A549 (cell line): ENCODE results near the gene ITGA5. TPM values are rescaled to one million over a fixed set of nuclear protein-coding genes. Genes with fewer than 3 reads are reported as not detected.

Source experiments
- ATAC-seq, 2 experiments: fragments of 200-7000 bp in 1 of 2; fragments of >200 bp in 1 of 2; cut with Nextera tagmentation in 1 of 2; cut with Tn5 transposase in 1 of 2; 3 replicates each; pipeline versions ENCODE4 v1.8.0 to v1.9.1; 2018 to 2020; ENCODE audit warnings: mild to moderate bottlenecking in 1 of 2, moderate library complexity in 1 of 2
- CTCF ChIA-PET: fragments of 300-600 bp; sonication (Branson Sonifier 250); formaldehyde crosslinking; extraction: SDS; loops from one replicate; lab custom pipeline; 2021; ENCODE audit warnings: antibody characterized with exemption, inconsistent platforms; lab: Yijun Ruan, JAX
- POLR2A ChIA-PET: fragments of 350-600 bp; formaldehyde crosslinking; extraction: SDS; loops from one replicate; lab custom pipeline; 2021; ENCODE audit warnings: antibody characterized with exemption, inconsistent platforms; lab: Yijun Ruan, JAX
- DNase-seq, 2 experiments: peaks; one replicate each; pipeline versions ENCODE4 v3.0.0 to v3.0.0-alpha.2; 2011 to 2016; ENCODE audit warnings: low read depth in 1 of 2, low spot score in 1 of 2
- FAIRE-seq: peaks from 2 replicates; lab custom pipeline; 2011; peaks lifted over from hg19 to GRCh38; lab: Jason Lieb, UNC
- H3K27ac ChIP-seq, 2 experiments: fragments of >200 bp; sonication (Bioruptor Twin); formaldehyde crosslinking; 3 replicates each; pipeline ENCODE4 v1.5.1; 2016 to 2017
- H3K4me1 ChIP-seq: fragments of >200 bp; sonication (Bioruptor Twin); formaldehyde crosslinking; 3 replicates; pipeline ENCODE4 v1.6.1; 2016
- H3K4me2 ChIP-seq: fragments of >200 bp; sonication (Bioruptor Twin); formaldehyde crosslinking; 3 replicates; pipeline ENCODE4 v1.6.1; 2016
- H3K4me3 ChIP-seq: fragments of >200 bp; sonication (Bioruptor Twin); formaldehyde crosslinking; 3 replicates; pipeline ENCODE4 v1.5.1; 2016
- H3K9me3 ChIP-seq: fragments of >200 bp; sonication (Bioruptor Twin); formaldehyde crosslinking; 3 replicates; pipeline ENCODE4 v1.6.1; 2016
- CBX2 ChIP-seq: fragments of 200-600 bp; sonication (generic); IDR thresholded peaks from 2 replicates; pipeline ENCODE4 v1.6.1; 2016; ENCODE audit warnings: low read depth, mild to moderate bottlenecking, borderline replicate concordance
- CEBPB ChIP-seq, 2 experiments: fragments of >200 bp in 1 of 2; sonication (Bioruptor Twin) in 1 of 2; formaldehyde crosslinking in 1 of 2; IDR thresholded peaks; 2 replicates each; pipeline ENCODE4 v1.6.1; 2012 to 2016
- CHD4 ChIP-seq: fragments of 200-600 bp; sonication (generic); IDR thresholded peaks from 2 replicates; pipeline ENCODE4 v1.6.1; 2016; ENCODE audit warnings: antibody characterized with exemption, mild to moderate bottlenecking, borderline replicate concordance
- CTCF ChIP-seq: fragments of >200 bp; sonication (Bioruptor Twin); formaldehyde crosslinking; IDR thresholded peaks from 3 replicates; pipeline ENCODE4 v1.5.1; 2016
- FOSL2 ChIP-seq, 2 experiments: fragments of 450-650 bp in 1 of 2; fragments of >200 bp in 1 of 2; sonication (Bioruptor Twin) in 1 of 2; formaldehyde crosslinking; IDR thresholded peaks; 2 replicates each; pipeline versions ENCODE4 v1.5.0 to v1.6.1; 2016 to 2020; ENCODE audit warnings: mild to moderate bottlenecking in 1 of 2, moderate library complexity in 1 of 2
- GATA3 ChIP-seq: IDR thresholded peaks from 2 replicates; pipeline ENCODE4 v1.6.1; 2012; ENCODE audit warnings: borderline replicate concordance
- HDAC2 ChIP-seq: fragments of 200-600 bp; sonication (generic); IDR thresholded peaks from 2 replicates; pipeline ENCODE4 v1.6.1; 2016
- HOXB5 ChIP-seq: fragments of 250-450 bp; sonication (Bioruptor Pico); IDR thresholded peaks from 2 replicates; pipeline ENCODE4 v1.5.0; 2020; ENCODE audit warnings: mild to moderate bottlenecking, moderate library complexity
- MAX ChIP-seq: IDR thresholded peaks from 2 replicates; pipeline ENCODE4 v1.6.1; 2012
- MYC ChIP-seq: IDR thresholded peaks from 2 replicates; pipeline ENCODE4 v1.6.1; 2012; ENCODE audit warnings: mild to moderate bottlenecking, inconsistent platforms, low read length, improper control_type of control experiment, borderline replicate concordance
- NFE2L2 ChIP-seq: fragments of 150-350 bp; conservative IDR thresholded peaks from 2 replicates; pipeline ENCODE4 v1.6.1; 2014; ENCODE audit warnings: low read length
- POLR2A ChIP-seq: IDR thresholded peaks from 2 replicates; pipeline ENCODE4 v1.6.1; 2012; ENCODE audit warnings: mild to moderate bottlenecking, low read length
- POLR2AphosphoS2 ChIP-seq: conservative IDR thresholded peaks from 2 replicates; pipeline ENCODE4 v1.6.1; 2012; ENCODE audit warnings: low read length, improper control_type of control experiment, inconsistent platforms
- RARB ChIP-seq: fragments of 250-450 bp; sonication (Bioruptor Pico); IDR thresholded peaks from 2 replicates; pipeline ENCODE4 v1.8.0; 2021; ENCODE audit warnings: mild to moderate bottlenecking, moderate library complexity
- RCOR1 ChIP-seq: fragments of 150-350 bp; IDR thresholded peaks from 2 replicates; pipeline ENCODE4 v1.6.1; 2014; ENCODE audit warnings: antibody characterized with exemption, low read length, low read depth
- REST ChIP-seq: fragments of 200-600 bp; sonication (generic); IDR thresholded peaks from 2 replicates; pipeline ENCODE4 v1.6.1; 2016; ENCODE audit warnings: antibody characterized with exemption, mild to moderate bottlenecking, moderate library complexity
- RFX5 ChIP-seq: fragments of 450-650 bp; IDR thresholded peaks from 2 replicates; pipeline ENCODE4 v1.7.1; 2014; ENCODE audit warnings: antibody characterized with exemption, mild to moderate bottlenecking, moderate library complexity
- RNF2 ChIP-seq: fragments of 200-600 bp; sonication (generic); IDR thresholded peaks from 2 replicates; pipeline ENCODE4 v1.6.1; 2016; ENCODE audit warnings: low read depth, mild to moderate bottlenecking, antibody characterized with exemption, moderate library complexity, borderline replicate concordance
- TFCP2L1 ChIP-seq: fragments of 250-450 bp; sonication (Bioruptor Pico); IDR thresholded peaks from 2 replicates; pipeline ENCODE4 v1.5.0; 2021; ENCODE audit warnings: mild to moderate bottlenecking
- ZC3H11A ChIP-seq: fragments of 450-650 bp; IDR thresholded peaks from 2 replicates; pipeline ENCODE4 v1.6.1; 2014; ENCODE audit warnings: antibody characterized with exemption, mild to moderate bottlenecking
- WGBS: methylation state at CpG from one replicate; pipeline ENCODE4 v1.1.6; 2017; ENCODE audit errors: missing lambda C conversion rate; 5-methylcytosine and 5-hydroxymethylcytosine counted together
- polyA plus RNA-seq, 4 experiments: library from polyadenylated mRNA; depleted of rRNA in 3 of 4; stranded (reverse); fragments of >200 nt; fragmentation: RNase III in 1 of 4; extraction: RNeasy Plus Mini Kit Qiagen cat#74134 plus additional on column Dnase treatment in 1 of 4; gene quantifications; 2 replicates in 3 of 4; 3 replicates in 1 of 4; pipeline ENCODE4 v1.2.3, GENCODE V29; 2011 to 2017
- TF ChIP-seq, protein P1 (sequence below): fragments of 250-450 bp; sonication (Bioruptor Pico); IDR thresholded peaks from 2 replicates; pipeline ENCODE4 v1.5.0; 2020; ENCODE audit warnings: low read depth, mild to moderate bottlenecking, moderate library complexity
- TF ChIP-seq, protein P2 (sequence below): fragments of 150-350 bp; IDR thresholded peaks from 2 replicates; pipeline ENCODE4 v1.6.1; 2014; ENCODE audit warnings: low read depth, mild to moderate bottlenecking, low read length
- TF ChIP-seq, protein P3 (sequence below): fragments of 450-650 bp; IDR thresholded peaks from 2 replicates; pipeline ENCODE4 v1.6.1; 2014; ENCODE audit warnings: antibody characterized with exemption

The ITGA5 gene
- polyA plus RNA-seq, 2 of the 4 experiments (the other 2 are of a cell fraction): 27.2 to 31.7 TPM

DNA sequence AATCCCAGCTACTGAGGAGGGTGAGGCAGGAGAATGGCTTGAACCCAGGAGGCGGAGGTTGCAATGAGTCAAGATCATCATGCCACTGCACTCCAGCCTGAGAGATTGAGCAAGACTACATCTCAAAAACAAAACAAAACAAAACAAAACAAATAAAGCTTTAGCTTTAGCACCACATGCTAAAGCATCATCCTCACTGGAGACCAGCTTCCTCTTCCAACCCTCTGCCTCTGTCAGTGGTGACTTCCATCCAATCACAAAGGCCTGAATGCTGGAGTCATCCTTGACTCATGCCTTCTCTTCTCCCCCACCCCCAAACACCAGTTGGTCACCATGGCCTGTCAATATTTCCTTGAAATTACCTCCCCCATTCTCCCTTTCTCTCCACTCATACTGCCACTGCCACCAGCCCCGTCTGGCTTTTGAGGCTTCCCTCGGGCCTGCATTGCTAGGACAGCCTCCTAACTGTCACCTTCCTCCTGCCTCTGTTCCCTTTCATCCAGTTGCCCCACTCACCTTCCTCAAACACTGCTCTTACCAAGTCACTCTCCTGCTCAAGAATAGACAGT, 35.9 kb downstream of the ITGA5 start (continued):
- TF ChIP-seq REST (no peak), RNF2 (no peak), FOSL2 (IDR thresholded peaks at IDR 0.05) (no peak), FOSL2 (CRISPR knock-in tag; IDR thresholded peaks at IDR 0.05) (peak; percentile 65), HDAC2 (no peak), NFE2L2 (no peak), HOXB5 (no peak), MAX (peak; percentile 32; the same call in 1 of the 2 replicates), RCOR1 (no peak), TFCP2L1 (CRISPR knock-in tag) (no peak), CEBPB (IDR thresholded peaks at IDR 0.05) (0 out of 4 replicates have a peak, but pooled peaks of 1 of the 2 experiments have one; percentile 38), POLR2A (no peak)
- TF ChIP-seq, protein P1, sequence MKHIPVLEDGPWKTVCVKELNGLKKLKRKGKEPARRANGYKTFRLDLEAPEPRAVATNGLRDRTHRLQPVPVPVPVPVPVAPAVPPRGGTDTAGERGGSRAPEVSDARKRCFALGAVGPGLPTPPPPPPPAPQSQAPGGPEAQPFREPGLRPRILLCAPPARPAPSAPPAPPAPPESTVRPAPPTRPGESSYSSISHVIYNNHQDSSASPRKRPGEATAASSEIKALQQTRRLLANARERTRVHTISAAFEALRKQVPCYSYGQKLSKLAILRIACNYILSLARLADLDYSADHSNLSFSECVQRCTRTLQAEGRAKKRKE (CRISPR knock-in tag): no peak

GRCh38 chr12:54381136-54381535, 37.9 kb downstream of the ITGA5 start:
- Histone ChIP-seq H3K4me2 (no peak overlapping the region), H3K4me1 (peaks cover 38% of the 10 kb centered on the region), H3K9me3 (no peaks in the 10 kb centered on the region), H3K27ac (no peak overlapping the region), H3K4me3 (no peak overlapping the region)
- DNase-seq (no peak), ATAC-seq (no peak), FAIRE-seq (no peak)
- TF ChIP-seq CHD4 (0 out of 2 replicates have a peak, but pooled peaks have one; percentile 28), HDAC2 (0 out of 2 replicates have a peak, but pooled peaks have one; percentile 38), MYC (no peak)
- TF ChIP-seq, protein P2, sequence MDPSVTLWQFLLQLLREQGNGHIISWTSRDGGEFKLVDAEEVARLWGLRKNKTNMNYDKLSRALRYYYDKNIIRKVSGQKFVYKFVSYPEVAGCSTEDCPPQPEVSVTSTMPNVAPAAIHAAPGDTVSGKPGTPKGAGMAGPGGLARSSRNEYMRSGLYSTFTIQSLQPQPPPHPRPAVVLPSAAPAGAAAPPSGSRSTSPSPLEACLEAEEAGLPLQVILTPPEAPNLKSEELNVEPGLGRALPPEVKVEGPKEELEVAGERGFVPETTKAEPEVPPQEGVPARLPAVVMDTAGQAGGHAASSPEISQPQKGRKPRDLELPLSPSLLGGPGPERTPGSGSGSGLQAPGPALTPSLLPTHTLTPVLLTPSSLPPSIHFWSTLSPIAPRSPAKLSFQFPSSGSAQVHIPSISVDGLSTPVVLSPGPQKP: no peak
- WGBS: 84% methylated on average over 4 of the region's 4 CpGs
- ChIA-PET CTCF (interaction anchor here (0.7 to 11.5 kb wide), 20 partner anchors 9 to 392 kb away, joined by 3 to 224 read pairs (median 14); partner anchors contain the start of gene GPR84), POLR2A (interaction anchor here (0.9 to 1.0 kb wide), 2 partner anchors 11 to 58 kb away, joined by 3 read pairs; no protein-coding TSS in a partner anchor)

- ATAC-seq: peak; percentile 74 to 91
- CTCF ChIA-PET: interaction anchor here (0.6 to 11.5 kb wide), 57 partner anchors 8 to 680 kb away, joined by 3 to 224 read pairs (median 6); partner anchors contain the start of genes COPZ1 and GPR84
- WGBS: 9% methylated on average over 19 of the region's 19 CpGs
- Histone ChIP-seq H3K27ac (peak overlapping the region; percentile 81 to 96), H3K9me3 (no peaks in the 10 kb centered on the region), H3K4me3 (peak overlapping the region; percentile 61), H3K4me2 (peak overlapping the region; percentile 99), H3K4me1 (peaks cover 43% of the 10 kb centered on the region)
- POLR2A ChIA-PET: interaction anchor here (0.9 to 1.1 kb wide), 4 partner anchors 9 to 54 kb away, joined by 3 to 10 read pairs (median 3); partner anchors contain the start of gene COPZ1
- peak; percentile 92 to 96 for DNase-seq
- no peak for FAIRE-seq
- no peak for TF ChIP-seq ZC3H11A
- peak; percentile 62; the same call in 1 of the 2 replicates for TF ChIP-seq MYC
- TF ChIP-seq POLR2AphosphoS2: no peak
- peak; percentile 66 for TF ChIP-seq MAX
- TF ChIP-seq CTCF: peak; percentile 100
- TF ChIP-seq CBX2: no peak
- TF ChIP-seq, protein P3, sequence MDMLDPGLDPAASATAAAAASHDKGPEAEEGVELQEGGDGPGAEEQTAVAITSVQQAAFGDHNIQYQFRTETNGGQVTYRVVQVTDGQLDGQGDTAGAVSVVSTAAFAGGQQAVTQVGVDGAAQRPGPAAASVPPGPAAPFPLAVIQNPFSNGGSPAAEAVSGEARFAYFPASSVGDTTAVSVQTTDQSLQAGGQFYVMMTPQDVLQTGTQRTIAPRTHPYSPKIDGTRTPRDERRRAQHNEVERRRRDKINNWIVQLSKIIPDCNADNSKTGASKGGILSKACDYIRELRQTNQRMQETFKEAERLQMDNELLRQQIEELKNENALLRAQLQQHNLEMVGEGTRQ: no peak
- TF ChIP-seq RFX5: 0 out of 2 replicates have a peak, but pooled peaks have one; percentile 15
- TF ChIP-seq RARB: no peak
- no peak for TF ChIP-seq GATA3
Observed at GRCh38 chr12:54379398-54380201, 39.5 kb downstream of the ITGA5 start.
